H7 (cell line): ENCODE measurements around the gene INPP5B. TPM values are rescaled to one million over a fixed set of nuclear protein-coding genes. Genes with fewer than 3 reads are reported as not detected.
"Not testable (repeated sequence)": the region's sequence is repeated elsewhere in the genome, so short reads cannot be mapped to it uniquely, and the experiment has no call there.

Experiments
- DNase-seq: peaks from one replicate; pipeline ENCODE4 v3.0.0; 2012
- H3K27me3 ChIP-seq: 2 replicates; pipeline ENCODE4 v1.6.0; 2011; ENCODE audit warnings: mild to moderate bottlenecking, low read length; ENCODE audit not compliant: control insufficient read depth, insufficient read depth
- H3K36me3 ChIP-seq: replicated peaks from 2 replicates; pipeline ENCODE4 v1.5.1; 2011; ENCODE audit warnings: low read length; ENCODE audit not compliant: control insufficient read depth, insufficient read depth
- H3K4me3 ChIP-seq: 2 replicates; pipeline ENCODE4 v1.5.1; 2011; ENCODE audit warnings: low read depth, mild to moderate bottlenecking, control low read depth, low read length, moderate library complexity; ENCODE audit not compliant: insufficient read depth
- total RNA-seq: library from RNA; depleted of rRNA; stranded (reverse); fragments of >200 nt; shearing (Covaris generic); gene quantifications from 2 replicates; pipeline ENCODE4 v1.2.3, GENCODE V29; 2014

INPP5B gene
- total RNA-seq, 1 experiment from 2014 or later, result 34.3 TPM

DNA sequence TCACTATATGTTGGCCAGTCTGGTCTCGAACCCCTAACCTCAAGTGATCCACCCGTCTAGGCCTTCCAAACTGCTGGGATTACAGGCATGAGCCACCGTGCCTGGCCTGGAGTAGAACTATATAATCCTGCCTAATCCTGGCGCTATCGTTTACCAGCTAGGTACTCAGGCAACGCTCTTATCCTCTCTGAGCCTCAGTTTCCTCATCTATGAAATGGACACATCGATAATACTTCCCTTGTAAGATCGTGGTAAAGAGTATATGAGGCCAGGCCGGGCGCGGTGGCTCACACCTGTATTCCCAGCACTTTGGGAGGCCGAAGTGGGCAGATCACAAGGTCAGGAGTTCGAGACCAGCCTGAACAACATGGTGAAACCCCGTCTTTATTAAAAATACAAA is 10.1 kb downstream of the INPP5B start:
- not testable (repeated sequence) for H3K36me3 ChIP-seq

DNA sequence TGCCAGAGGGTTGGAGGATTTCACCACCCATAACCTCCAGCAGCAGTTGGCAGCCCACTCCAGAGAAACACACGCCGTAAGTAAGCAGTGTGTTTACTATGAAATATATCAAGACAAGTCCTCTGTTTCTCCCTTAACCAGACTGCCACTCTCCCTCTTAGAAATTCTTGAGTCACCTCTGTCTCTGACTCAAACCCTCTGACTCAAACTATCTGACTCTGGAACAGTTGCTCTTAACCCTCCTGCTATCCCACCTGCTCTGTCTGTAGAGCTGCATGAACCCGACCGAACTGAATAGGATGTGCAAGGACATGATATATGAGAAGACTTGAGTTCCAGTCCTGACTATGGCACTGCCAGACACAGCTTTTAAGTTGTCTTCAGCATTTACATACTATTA is 14.1 kb downstream of the INPP5B start:
- no peak overlapping the region for H3K4me3 ChIP-seq
- H3K27me3 ChIP-seq, result no peaks in the 10 kb centered on the region
- H3K36me3 ChIP-seq, result no peaks in the 10 kb centered on the region
- peak; percentile 13 for DNase-seq

More for the DNA sequence above, 10.1 kb downstream of the INPP5B start:
- DNase-seq, H3K27me3 ChIP-seq, H3K4me3 ChIP-seq: not testable (repeated sequence)

DNA sequence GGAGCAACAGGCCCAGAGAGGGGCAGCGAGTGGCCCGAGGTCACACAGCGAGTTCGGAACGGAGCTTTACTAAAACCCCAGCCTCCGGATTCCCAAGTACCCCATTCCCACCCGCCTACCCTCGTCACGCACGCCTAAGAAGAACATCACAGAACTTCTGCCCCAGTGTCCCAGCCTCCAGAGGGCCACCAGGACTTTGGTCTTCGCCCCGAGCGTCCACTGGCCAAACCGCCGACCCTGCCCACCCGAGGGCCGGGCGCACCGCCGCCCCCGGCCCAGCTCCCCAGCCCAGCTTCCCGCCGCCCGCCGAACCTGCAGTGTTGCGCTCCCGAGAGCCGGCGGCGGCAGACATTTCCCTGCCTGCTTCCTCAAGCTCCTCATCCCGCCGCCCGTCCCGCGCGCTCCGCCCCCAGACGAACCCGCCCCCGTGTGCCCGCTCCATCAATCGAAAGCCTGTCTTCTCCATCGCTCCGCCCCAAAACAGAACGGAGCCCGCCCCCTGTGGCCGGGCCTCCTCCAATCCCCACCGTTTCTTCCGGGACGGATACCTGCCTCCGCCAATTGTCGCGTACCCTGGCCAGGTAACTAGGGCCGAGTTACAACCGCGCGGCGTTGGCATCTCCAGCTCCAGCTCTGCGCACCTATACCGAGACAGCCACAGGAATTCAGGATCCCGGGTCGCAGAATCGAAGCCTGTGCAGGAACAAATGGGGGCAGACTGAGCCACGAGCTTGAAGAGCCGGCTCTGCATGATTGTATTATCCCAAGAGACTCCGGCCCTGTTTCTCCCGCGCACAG is 15.3 kb downstream of the INPP5B start:
- Histone ChIP-seq H3K36me3 (no peaks in the 10 kb centered on the region), H3K27me3 (no peaks in the 10 kb centered on the region), H3K4me3 (peak overlapping the region; percentile 93)
- peak; percentile 98 for DNase-seq

DNA sequence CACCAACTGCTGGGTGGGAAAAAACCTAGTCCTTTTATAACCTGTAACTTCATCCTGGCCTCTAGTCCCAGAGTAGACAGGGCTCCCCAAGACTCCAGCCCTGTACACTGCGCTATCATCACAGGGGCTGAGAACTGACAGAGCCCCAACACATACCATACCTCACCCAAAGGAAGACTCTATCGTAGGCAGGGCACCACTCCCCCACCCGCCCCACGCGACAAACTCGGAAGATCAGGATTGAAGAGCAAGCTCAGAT is 15.8 kb downstream of the INPP5B start:
- Histone ChIP-seq H3K36me3 (no peaks in the 10 kb centered on the region), H3K4me3 (peak overlapping the region; percentile 93), H3K27me3 (no peaks in the 10 kb centered on the region)
- DNase-seq, result no peak

DNA sequence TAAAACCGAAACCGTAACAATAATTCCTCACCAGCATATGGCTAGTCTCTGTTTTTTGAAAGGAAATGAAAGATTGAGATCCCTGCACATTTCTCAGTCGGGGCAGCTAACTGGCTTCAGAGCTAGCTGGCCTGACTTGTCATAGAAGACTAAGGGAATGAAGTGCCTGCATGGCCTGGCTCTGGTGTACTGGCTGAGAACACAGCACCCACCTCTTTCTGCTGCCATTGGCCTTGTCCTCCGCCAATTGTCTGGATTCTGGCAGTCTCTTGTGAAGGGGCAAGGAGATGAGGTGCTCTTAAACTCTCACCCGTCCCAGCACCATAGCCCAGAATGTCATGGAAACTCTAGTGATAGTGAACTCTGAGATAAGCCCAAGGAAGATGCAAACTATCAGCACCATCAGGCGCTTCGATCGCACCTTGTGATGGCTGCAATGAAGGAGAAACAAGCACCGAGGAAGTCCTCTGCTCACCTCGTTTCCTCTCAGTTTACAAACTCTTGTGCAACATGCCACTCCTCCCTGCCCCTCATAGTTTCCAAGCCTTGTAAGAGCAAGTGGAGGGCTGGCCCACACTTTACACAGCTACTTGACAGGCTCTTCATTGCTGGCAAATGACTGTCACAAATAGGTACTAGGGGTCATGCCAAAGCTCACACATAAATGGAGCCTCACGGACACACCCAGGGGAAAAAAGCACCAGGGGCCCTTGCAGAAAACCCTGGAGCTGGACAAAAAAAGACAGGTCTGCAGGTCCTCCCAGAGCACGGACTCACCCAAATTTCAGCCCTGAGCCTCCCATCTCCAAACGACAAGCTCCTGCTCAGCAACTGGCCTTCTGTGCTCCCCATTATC is 16.4 kb downstream of the INPP5B start:
- DNase-seq, result peak; percentile 12
- Histone ChIP-seq H3K4me3 (peak overlapping the region; percentile 93), H3K36me3 (no peaks in the 10 kb centered on the region), H3K27me3 (no peaks in the 10 kb centered on the region)

DNA sequence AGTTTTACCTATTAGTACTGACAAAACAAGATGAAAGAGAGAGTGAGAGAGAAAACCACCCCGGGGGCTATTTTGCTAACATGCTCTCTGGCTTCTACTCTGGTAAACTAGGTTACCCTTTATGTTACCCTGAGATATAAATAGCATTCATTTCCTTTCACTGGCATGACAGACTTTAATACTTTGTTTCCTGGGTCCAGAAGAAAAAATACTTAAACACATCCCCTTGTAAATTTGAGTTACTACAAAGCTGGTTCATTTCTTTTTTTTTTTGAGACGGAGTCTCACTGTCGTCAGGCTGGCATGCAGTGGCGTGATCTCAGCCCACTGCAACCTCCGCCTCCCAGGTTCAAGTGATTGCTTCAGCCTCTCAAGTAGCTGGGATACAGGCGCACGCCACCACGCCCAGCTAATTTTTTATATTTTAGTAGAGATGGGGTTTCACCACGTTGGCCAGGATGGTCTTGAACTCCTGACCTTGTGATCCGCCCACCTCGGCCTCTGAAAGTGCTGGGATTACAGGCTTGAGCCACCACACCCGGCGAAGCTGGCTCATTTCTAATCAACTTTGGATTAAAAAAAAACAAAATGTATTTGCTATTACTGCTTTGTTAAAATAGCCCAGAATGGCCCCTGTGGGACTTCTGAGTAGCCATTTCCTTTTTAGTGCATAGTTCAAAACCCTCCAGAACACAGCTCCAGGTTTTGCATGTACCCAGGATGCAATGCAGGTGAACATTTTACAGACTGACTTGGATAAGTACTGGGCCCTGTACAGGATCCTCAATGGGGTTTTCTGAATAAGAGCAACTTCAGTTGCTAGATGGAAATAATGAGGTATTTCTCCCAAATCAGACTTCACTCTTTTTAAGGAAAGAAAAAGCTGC is 20.6 kb downstream of the INPP5B start:
- H3K27me3 ChIP-seq, result no peaks in the 10 kb centered on the region
- H3K36me3 ChIP-seq, result no peaks in the 10 kb centered on the region
- DNase-seq, result no peak
- no peak overlapping the region for H3K4me3 ChIP-seq

DNA sequence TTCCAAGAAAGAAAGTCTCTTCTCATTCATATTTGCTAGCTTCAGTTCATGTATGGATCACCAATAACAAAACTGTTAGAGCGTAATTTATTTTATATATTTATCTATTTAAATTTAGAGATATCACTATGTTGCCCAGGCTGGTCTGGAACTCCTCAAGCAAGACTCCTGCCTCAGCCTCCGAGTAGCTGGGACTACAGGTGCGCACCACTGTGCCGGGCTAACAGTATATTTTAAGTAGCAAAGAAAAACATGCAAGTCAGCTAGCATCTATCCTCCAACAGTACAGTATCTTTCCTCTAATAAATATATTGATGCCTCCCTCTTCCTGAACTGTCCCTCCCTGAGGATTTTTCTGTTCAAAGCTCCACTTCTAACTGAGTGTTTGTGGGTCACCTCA is 21.5 kb downstream of the INPP5B start:
- Histone ChIP-seq H3K27me3 (no peaks in the 10 kb centered on the region), H3K36me3 (no peaks in the 10 kb centered on the region), H3K4me3 (no peak overlapping the region)
- no peak for DNase-seq

DNA sequence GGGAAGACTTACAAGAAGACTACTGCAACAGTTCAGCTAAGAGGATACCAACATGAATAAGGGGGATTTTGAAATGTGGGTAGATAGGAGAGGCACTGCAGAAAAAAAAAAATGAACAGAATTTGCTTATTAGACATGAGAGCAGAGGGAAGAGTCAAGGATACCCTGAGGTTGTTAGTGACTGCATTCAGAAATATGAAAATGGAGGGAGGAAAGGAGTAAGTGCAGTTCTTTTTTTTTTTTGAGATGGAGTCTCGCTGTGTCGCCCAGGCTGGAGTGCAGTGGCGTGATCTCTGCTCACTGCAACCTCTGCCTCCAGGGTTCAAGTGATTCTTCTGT is 23.3 kb downstream of the INPP5B start:
- Histone ChIP-seq H3K36me3 (no peaks in the 10 kb centered on the region), H3K4me3 (no peak overlapping the region), H3K27me3 (no peaks in the 10 kb centered on the region)
- no peak for DNase-seq

DNA sequence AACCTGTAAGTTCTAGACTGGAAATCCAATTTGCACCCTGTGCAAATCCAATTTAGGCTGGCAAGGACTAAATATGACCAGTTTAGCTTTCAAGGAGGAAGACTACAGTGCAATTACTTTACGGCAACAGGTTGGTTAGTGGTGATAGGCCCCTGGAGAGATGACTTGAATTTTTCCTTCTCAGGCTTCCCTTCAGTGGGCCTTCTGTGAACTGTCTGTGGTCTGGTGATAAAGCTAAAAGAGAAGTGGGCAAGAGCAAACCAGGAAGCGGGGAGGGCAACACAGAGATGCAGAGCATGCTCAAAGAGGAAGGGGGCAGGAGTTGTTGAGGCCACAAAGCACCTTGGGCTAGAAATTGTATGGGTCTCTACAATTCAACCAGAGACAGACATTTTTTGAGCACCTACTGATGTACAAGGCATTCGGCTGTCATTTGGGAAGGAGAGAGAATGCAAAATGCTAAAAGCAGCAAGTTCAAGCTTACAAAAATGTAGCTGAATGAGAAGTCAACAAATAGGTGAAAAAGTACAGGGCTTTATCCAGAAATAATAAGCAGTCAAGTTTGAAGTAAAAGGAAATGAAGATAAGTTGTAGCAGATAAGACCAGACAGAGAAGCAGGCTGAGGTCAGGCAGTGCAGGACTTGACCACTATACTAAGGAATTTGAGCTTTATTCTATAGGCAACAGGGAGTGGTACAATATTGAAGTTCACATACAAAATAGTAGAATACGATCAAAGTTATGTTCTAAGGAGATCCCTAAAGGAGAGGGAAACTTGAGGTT is 23.9 kb downstream of the INPP5B start:
- Histone ChIP-seq H3K27me3 (no peaks in the 10 kb centered on the region), H3K4me3 (no peak overlapping the region), H3K36me3 (no peaks in the 10 kb centered on the region)
- DNase-seq, result no peak

DNA sequence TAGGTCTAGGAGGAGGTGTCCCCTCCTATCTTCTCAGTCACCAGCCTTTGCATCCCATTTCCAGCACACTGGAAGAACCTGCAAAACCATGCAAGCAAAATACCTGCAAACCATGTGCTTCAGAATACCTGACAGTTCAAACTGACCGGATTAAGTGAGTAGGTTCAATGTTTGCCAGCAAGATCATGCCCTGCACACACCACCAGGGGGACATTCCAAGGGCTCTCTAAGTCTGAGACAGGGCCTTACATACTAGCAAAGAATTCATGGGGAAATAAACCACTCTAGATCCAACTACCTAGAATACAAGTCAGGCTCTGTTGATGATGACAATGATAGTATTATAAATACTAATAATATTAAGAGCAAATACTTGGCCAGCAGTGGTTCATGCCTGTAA is 27.6 kb downstream of the INPP5B start:
- DNase-seq, result peak; percentile 49

DNA sequence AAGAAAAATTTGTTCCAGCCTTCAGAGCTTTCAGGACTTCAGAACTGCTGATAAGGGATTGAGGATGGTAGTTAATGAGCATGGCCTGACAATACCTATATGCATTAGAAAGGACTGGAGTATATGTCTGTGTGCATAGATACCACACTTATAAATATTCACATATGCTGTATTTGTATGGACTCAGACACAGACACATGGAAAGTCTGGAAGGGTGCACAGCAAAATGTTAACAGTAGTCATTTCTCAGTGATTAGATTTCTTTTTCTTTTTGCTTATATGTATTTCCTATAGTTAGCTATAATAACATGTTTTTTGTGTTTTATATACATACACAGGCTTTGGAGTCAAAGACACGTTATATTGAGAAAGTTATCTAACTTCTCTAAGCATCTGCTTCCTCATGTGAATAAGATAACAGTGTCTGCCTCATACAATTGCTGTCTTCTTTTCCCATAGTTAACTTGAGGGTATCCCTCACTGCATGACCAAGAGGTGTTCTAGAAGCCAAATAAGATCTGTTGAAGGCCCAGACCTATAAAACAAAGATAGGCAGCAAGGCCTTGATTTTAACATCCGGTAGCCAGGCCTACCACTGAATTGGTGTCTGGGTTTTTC is 31.3 kb downstream of the INPP5B start:
- Histone ChIP-seq H3K4me3 (no peak overlapping the region), H3K27me3 (no peaks in the 10 kb centered on the region), H3K36me3 (no peaks in the 10 kb centered on the region)
- no peak for DNase-seq

More for the DNA sequence above, 27.6 kb downstream of the INPP5B start:
- H3K4me3 ChIP-seq, result no peak overlapping the region
- no peaks in the 10 kb centered on the region for H3K27me3 ChIP-seq
- no peaks in the 10 kb centered on the region for H3K36me3 ChIP-seq

DNA sequence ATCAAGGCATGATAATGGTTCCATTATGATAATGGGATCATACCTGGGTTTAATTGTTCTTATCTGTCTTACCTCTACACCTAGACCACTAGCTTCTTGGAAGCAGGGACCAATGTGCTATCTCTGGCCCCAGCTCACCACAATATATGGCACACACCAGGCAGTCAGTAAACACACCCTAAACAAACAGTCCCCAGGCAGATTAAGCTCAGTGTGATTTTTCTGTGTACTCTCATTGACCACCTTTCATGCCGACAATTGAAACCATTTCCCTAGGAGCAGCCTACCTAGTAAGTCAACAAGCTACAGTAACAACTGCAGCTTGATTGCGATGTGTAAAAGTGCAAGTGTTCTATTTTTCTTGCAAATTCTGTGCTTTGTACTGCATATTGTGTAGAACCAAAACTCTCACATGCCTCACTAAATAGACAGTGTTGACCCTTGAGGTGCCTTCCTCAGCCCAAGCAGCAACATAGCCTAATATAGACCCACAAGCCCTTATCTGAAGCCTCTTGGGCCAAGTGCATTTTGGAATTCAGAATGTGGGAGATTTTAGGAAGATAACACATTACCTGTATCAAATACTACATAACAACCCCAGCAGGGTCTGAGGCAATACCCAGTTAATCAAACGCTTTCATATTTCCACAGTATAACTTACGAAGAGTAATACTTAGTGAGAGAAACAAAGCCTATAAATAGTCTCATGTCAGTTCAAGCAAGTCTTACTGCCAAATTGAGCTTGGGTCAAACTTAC is 32.0 kb downstream of the INPP5B start:
- no peak overlapping the region for H3K4me3 ChIP-seq
- no peak for DNase-seq
- H3K27me3 ChIP-seq, result no peaks in the 10 kb centered on the region
- no peaks in the 10 kb centered on the region for H3K36me3 ChIP-seq

DNA sequence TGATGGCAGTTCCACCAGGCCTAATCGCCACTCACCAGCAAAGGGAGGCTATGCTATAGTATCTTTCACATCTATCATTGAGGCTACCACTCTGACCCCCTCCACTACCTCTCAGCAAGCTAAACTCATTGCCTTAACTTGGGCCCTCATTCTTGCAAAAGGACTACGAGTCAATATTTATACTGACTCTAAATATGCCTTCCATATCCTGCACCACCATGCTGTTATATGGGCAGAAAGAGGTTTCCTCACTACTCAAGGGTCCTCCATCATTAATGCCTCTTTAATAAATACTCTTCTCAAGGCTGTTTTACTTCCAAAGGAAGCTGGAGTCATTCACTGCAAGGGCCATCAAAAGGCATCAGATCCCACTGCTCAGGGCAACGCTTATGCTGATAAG is 35.4 kb downstream of the INPP5B start:
- H3K36me3 ChIP-seq, DNase-seq, H3K27me3 ChIP-seq, H3K4me3 ChIP-seq: not testable (repeated sequence)
